Pancreas (tissue), 10 donors: Measurements from ENCODE around the gene PFKP. TPM values are rescaled to one million over a fixed set of nuclear protein-coding genes. Genes with fewer than 3 reads are reported as not detected.

Experiments
- ATAC-seq, 4 donors: fragments of 200-7000 bp; cut with Tn5 transposase; one replicate each; pipeline versions ENCODE4 v1.8.0 to v1.9.1; 2020; ENCODE audit warnings: mild to moderate bottlenecking in 4 of 4, moderate library complexity in 4 of 4
- DNase-seq, 6 donors: peaks; one replicate each; pipeline ENCODE4 v3.0.0-alpha.2; 2020
- FAIRE-seq: peaks from 2 replicates; lab custom pipeline; 2012; peaks lifted over from hg19 to GRCh38; lab: Jason Lieb, UNC
- H3K27ac ChIP-seq, 4 donors: fragments of 200-600 bp; sonication (generic); 1 replicate in 3 of 4; 2 replicates in 1 of 4; pipeline versions ENCODE4 v1.5.0 to v1.8.0; 2020
- H3K27me3 ChIP-seq, 4 donors: fragments of 200-600 bp; one replicate each; pipeline ENCODE4 v1.8.0; 2021
- H3K36me3 ChIP-seq, 3 donors: fragments of 200-600 bp; sonication (generic) in 1 of 3; one replicate each; pipeline versions ENCODE4 v1.5.0 to v1.8.0; 2020 to 2021
- H3K4me1 ChIP-seq, 3 donors: fragments of 200-600 bp; one replicate each; pipeline ENCODE4 v1.8.0; 2021
- H3K4me3 ChIP-seq, 4 donors: fragments of 200-600 bp; sonication (generic) in 2 of 4; one replicate each; pipeline versions ENCODE4 v1.5.0 to v1.8.0; 2020 to 2021
- H3K9me3 ChIP-seq, 4 donors: fragments of 200-600 bp; one replicate each; pipeline ENCODE4 v1.8.0; 2021
- WGBS, 2 donors: extraction: QIAGEN DNeasy Blood & Tissue Kit; methylation state at CpG; one replicate each; pipeline ENCODE4 v1.1.7; 2013; 5-methylcytosine and 5-hydroxymethylcytosine counted together
- intact Hi-C, 3 donors: fragments of 100-400 bp; cut with DNase I; formaldehyde crosslinking; loops; one replicate each; pipeline versions ENCODE4 v1.11.1 to v1.14.2; 2022
- polyA plus RNA-seq, 2 donors: library from polyadenylated mRNA; stranded (reverse); fragments of 200-250 nt; gene quantifications; one replicate each; pipeline ENCODE4 v1.2.3, GENCODE V29; 2013
- total RNA-seq, 6 donors: library from RNA; stranded (reverse); fragmentation: NEBNext Ultra II Directional in 4 of 6; extraction: Animal tissue kit (Norgen Biotek cat#: 25700) in 4 of 6; gene quantifications; one replicate each; pipeline versions ENCODE4 v1.2.1 to v1.2.4, GENCODE V29; 2021 to 2023
- TF ChIP-seq, protein P1 (sequence below), 4 donors: fragments of 200-600 bp; sonication (generic) in 3 of 4; IDR thresholded peaks; one replicate each; pipeline versions ENCODE4 v1.5.0 to v1.8.0; 2021; ENCODE audit warnings: antibody characterized with exemption in 4 of 4
- donor health status: healthy with polysubstance abuse.
- donor health status: DM: no; HTN: no; CAD: no; lungs with moderate emphysema.
- donor health status: DM: no; HTN: no; CAD: no.
- donor health status: control.
- donor health status: control.
- donor health status: Bipolar disorder and iron deficiency.
- donor health status: DM: yes; HTN: yes; CAD: no.
- donor health status: DM: no; HTN: no; CAD: no.
- donor health status: DM: no; HTN: no; CAD: no.
- donor health status: DM: yes; HTN: yes; CAD: no.

Gene PFKP
- total and polyA plus RNA-seq, 8 donors = 6.8 to 32.5 (median 14.1) TPM

GRCh38 chr10:3051692-3052091 is 15.7 kb upstream of the PFKP start:
- DNase-seq (no peak), ATAC-seq (no peak), FAIRE-seq (no peak)
- Histone ChIP-seq H3K36me3 (no peaks in the 10 kb centered on the region), H3K9me3 (no peaks in the 10 kb centered on the region), H3K27ac (no peak overlapping the region), H3K4me1 (no peaks in the 10 kb centered on the region), H3K27me3 (no peaks in the 10 kb centered on the region), H3K4me3 (no peak overlapping the region)
- intact Hi-C loops = no loop called here
- 63 to 84% methylated on average over 5 of the region's 5 CpGs for WGBS, 2 donors
- TF ChIP-seq, protein P1, sequence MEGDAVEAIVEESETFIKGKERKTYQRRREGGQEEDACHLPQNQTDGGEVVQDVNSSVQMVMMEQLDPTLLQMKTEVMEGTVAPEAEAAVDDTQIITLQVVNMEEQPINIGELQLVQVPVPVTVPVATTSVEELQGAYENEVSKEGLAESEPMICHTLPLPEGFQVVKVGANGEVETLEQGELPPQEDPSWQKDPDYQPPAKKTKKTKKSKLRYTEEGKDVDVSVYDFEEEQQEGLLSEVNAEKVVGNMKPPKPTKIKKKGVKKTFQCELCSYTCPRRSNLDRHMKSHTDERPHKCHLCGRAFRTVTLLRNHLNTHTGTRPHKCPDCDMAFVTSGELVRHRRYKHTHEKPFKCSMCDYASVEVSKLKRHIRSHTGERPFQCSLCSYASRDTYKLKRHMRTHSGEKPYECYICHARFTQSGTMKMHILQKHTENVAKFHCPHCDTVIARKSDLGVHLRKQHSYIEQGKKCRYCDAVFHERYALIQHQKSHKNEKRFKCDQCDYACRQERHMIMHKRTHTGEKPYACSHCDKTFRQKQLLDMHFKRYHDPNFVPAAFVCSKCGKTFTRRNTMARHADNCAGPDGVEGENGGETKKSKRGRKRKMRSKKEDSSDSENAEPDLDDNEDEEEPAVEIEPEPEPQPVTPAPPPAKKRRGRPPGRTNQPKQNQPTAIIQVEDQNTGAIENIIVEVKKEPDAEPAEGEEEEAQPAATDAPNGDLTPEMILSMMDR (IDR thresholded peaks at IDR 0.05) = no peak

GRCh38 chr10:3053155-3053554 is 14.2 kb upstream of the PFKP start:
- Histone ChIP-seq H3K4me3 (no peak overlapping the region), H3K9me3 (no peaks in the 10 kb centered on the region), H3K4me1 (no peaks in the 10 kb centered on the region), H3K27me3 (no peaks in the 10 kb centered on the region), H3K27ac (no peak overlapping the region), H3K36me3 (no peaks in the 10 kb centered on the region)
- no peak for DNase-seq
- no peak for FAIRE-seq
- ATAC-seq = no peak
- intact Hi-C loops = no loop called here
- TF ChIP-seq, protein P1 (IDR thresholded peaks at IDR 0.05) = no peak
- WGBS, 2 donors = 61 to 71% methylated on average over 2 of the region's 2 CpGs

DNA sequence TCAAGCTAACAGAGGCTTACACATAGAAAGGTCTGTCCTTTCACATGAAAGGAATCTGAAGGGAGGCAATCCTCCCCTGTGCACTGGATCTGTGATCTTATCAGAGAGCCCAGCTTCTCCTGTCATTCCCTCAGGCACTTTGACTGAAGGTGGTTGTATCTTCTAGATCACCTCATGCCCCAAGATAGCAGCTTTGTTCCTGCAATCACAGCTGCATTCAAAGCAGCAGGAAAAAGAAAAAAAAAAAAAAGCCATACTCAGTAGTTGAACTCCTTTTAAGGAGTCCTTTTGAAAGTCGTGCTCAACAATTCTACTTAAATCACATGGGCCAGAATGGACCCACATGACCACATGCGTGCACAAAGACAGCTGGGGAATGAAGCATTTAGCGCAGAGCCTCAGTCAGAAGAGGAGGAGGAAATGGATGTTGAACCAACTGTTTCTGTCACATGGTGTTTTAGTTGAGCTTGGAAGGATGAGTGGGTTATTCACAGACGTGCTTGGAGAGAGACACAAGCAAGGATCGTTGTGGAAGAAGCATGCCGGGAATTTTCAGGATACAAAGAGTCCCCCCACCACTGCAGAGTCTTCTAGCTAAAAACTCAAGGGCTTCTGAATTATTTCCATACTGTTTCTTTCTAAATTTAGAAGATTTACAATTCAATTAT is 13.0 kb upstream of the PFKP start:
- 47 to 58% methylated on average over 6 of the region's 6 CpGs for WGBS, 2 donors
- DNase-seq (no peak), ATAC-seq (no peak), FAIRE-seq (no peak)
- H3K36me3 ChIP-seq = no peaks in the 10 kb centered on the region
- no peaks in the 10 kb centered on the region for H3K4me1 ChIP-seq
- TF ChIP-seq, protein P1 (IDR thresholded peaks at IDR 0.05) = no peak
- H3K9me3 ChIP-seq = no peaks in the 10 kb centered on the region
- H3K27me3 ChIP-seq = no peaks in the 10 kb centered on the region
- no peak overlapping the region for H3K27ac ChIP-seq
- no peak overlapping the region for H3K4me3 ChIP-seq
- intact Hi-C loops = no loop called here

GRCh38 chr10:3054851-3055199 is 12.5 kb upstream of the PFKP start:
- 24 to 48% methylated on average over 1 of the region's 1 CpG for WGBS, 2 donors
- Histone ChIP-seq H3K4me3 (no peak overlapping the region), H3K4me1 (no peaks in the 10 kb centered on the region), H3K36me3 (no peaks in the 10 kb centered on the region), H3K27ac (no peak overlapping the region), H3K27me3 (no peaks in the 10 kb centered on the region), H3K9me3 (no peaks in the 10 kb centered on the region)
- ATAC-seq = no peak
- intact Hi-C loops = no loop called here
- TF ChIP-seq, protein P1 (IDR thresholded peaks at IDR 0.05) = no peak
- no peak for FAIRE-seq
- no peak for DNase-seq

DNA sequence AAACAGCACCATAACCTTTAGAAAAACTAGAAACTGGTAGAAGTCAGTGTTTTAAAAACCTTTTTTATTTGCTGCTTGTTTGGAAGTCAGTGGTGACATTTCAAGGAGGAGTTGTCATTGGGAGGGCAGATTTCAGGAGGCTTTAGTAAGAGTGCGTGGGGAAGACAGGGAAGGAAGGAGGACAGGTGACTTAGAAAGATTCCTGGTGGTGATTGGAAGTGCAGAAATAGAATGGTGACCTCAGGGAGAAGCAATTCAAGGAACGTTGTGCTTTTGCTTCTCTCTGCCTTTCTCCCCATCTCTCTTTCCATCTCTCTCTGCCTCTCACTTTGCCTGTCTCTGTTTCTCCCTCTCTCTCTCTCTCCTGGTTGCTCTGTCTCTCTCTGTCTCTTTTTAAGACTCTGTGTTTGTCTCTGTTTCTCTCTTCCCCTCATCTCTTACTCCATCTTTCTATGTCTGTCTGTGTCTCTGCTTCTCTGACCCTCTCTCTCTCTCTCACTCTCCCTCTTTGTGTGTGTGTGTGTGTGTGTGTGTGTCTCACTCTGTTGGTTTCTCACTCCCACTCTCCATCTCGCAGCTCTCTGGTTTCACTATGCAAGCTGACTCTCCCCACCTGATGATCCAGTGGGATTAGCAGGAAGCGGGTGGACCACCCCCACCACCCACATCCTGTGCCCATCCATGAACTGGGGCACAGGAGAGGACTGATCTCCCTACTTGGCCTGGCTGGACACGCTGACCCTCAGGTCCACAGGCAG is 10.9 kb upstream of the PFKP start:
- WGBS, 2 donors = 40 to 56% methylated on average over 5 of the region's 5 CpGs
- ATAC-seq (no peak), DNase-seq (no peak), FAIRE-seq (no peak)
- Histone ChIP-seq H3K4me1 (no peaks in the 10 kb centered on the region), H3K9me3 (no peaks in the 10 kb centered on the region), H3K4me3 (no peak overlapping the region), H3K27ac (no peak overlapping the region), H3K36me3 (no peaks in the 10 kb centered on the region), H3K27me3 (no peaks in the 10 kb centered on the region)
- intact Hi-C loops = no loop called here
- TF ChIP-seq, protein P1 (IDR thresholded peaks at IDR 0.05) = no peak
